GM10248 (cell line): ENCODE results near the gene PPP1R10.

Source experiments
- CTCF ChIA-PET: fragments of 300-600 bp; sonication (Branson Sonifier 250); formaldehyde crosslinking; extraction: SDS; loops from one replicate; lab custom pipeline; 2021; ENCODE audit warnings: antibody characterized with exemption; lab: Yijun Ruan, JAX
- POLR2A ChIA-PET: fragments of 350-650 bp; sonication (Branson Sonifier 250); formaldehyde crosslinking; extraction: SDS; loops from one replicate; lab custom pipeline; 2020; ENCODE audit warnings: antibody characterized with exemption; lab: Yijun Ruan, JAX
- DNase-seq: peaks from one replicate; pipeline ENCODE4 v3.0.0; 2012; ENCODE audit errors: extremely low spot score
- TF ChIP-seq, protein P1 (sequence below): IDR thresholded peaks from 2 replicates; pipeline ENCODE4 v1.5.1; 2012; ENCODE audit warnings: mild to moderate bottlenecking, low read depth; ENCODE audit errors: extremely low read depth, missing control alignments, control extremely low read depth

PPP1R10 gene

DNA sequence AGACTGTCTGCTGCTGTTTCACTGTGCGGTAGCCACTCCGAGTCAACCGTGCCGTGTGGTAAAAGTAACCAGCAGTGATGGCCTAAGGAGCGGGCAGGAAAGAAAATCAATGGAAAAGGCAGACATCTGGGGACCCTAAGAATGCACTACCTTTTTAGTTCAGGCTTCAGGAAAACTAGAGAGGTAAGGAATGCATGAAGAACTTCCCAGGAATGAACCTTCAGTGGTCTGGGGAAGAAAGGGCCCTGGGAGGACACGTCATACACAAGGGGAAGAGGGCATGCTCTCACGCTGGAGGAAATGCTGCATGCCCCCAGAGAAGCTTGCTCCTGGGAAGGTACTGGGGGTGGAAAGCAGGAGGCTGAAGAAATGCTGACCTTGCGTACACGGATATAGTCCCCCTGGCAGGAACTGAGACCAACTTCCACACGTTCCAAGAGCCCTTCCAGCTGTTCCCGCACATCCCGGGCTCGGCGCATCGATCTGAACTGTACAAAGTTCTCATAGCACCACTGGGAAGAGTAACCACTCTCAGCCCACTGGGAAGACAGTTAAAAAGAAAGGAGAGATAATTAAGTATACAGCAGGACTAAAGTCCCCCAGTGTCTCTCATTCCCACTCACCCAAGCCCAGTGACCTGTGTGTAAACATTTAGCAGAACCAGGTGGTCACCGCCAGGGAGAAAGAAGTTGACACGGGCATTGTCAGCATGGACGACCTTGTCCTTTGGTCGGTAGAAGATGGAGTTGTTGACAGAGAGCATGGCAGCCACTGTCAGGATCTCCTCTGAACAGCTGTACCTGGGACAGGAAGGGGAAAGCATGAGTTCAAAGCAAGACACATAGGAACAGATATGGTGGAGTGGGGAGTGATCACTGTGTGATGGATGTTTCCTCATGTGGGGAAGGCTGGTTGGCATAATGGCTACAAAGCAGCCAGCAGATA is 38.0 kb upstream of the PPP1R10 start:
- ChIA-PET CTCF (interaction anchor here (1.0 to 4.5 kb wide), 4 partner anchors 17 to 102 kb away, joined by 3 to 15 read pairs (median 3); partner anchors contain the start of gene DHX16), POLR2A (no interaction called here)
- TF ChIP-seq, protein P1, sequence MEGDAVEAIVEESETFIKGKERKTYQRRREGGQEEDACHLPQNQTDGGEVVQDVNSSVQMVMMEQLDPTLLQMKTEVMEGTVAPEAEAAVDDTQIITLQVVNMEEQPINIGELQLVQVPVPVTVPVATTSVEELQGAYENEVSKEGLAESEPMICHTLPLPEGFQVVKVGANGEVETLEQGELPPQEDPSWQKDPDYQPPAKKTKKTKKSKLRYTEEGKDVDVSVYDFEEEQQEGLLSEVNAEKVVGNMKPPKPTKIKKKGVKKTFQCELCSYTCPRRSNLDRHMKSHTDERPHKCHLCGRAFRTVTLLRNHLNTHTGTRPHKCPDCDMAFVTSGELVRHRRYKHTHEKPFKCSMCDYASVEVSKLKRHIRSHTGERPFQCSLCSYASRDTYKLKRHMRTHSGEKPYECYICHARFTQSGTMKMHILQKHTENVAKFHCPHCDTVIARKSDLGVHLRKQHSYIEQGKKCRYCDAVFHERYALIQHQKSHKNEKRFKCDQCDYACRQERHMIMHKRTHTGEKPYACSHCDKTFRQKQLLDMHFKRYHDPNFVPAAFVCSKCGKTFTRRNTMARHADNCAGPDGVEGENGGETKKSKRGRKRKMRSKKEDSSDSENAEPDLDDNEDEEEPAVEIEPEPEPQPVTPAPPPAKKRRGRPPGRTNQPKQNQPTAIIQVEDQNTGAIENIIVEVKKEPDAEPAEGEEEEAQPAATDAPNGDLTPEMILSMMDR, result no peak
- DNase-seq, result no peak

DNA sequence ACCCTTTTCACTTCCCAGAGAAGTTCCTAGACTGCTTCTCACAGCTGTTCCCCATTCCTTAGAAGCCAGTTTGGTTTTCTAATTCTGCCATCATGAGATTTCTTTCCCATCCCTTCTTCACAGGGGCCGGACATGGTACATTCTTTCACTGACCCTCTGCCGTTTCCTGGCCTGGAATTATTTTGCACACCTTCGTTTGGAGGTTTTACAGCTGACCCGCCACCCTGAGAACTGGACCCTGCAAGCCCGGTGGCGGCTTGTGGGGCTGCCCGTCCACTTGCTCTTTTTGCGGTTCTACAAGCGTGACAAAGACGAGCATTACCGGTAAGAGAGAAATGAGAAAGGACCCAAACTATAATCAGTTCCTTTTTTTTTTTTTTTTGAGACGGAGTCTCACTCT is 34.1 kb upstream of the PPP1R10 start:
- TF ChIP-seq, protein P1, result no peak
- POLR2A ChIA-PET, result no interaction called here
- no peak for DNase-seq
- CTCF ChIA-PET, result interaction anchor here (0.9 to 1.2 kb wide), 2 partner anchors 28 to 80 kb away, joined by 4 to 5 read pairs; no protein-coding TSS in a partner anchor

DNA sequence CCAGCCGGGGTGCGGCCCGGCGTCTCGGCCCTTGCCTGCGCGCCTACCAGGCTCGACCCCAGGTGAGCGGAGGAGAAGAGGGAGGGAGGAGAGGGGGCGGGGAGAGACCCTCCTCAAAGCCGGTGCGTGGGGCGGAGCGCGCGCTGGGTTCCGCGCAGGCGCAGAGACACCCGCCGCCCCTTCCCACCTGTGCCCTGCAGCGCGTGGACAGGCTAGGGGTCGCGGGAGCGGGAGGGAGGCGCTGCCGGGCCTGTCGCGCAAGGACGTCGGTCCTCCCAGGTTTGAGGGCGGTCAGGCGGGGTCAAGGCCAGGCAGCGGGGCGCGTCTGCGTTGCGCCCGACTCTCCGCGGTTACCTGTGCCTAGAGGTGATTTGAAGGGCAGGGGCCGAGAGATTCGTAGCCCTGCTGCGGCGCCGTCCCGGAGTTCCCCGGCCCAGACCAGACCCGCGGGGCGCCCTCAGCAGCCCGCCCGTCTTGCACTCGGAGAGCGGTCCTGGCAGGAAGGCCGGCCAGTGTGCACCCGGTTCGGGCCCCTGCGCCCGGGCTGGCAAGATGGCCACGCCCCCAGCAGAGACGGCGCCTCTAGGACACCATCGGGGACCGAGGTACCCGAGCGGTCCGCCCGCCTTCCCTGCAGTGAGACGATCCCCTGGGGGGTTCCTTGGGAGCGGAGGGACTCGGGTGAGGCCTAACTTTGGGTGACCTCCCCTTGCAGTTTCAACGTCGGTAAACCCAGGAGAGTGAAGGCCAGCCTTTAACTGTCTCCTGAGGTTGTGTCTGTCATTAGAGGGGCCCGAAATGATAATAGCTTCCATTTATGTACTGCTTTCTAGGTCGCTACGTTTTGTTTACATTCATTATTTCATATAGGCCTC is 30.4 kb upstream of the PPP1R10 start:
- CTCF ChIA-PET, result interaction anchor here (1.0 to 2.8 kb wide), 6 partner anchors 9 to 83 kb away, joined by 3 to 6 read pairs (median 4); no protein-coding TSS in a partner anchor
- TF ChIP-seq, protein P1, result no peak
- DNase-seq, result peak; percentile 84
- POLR2A ChIA-PET, result no interaction called here

DNA sequence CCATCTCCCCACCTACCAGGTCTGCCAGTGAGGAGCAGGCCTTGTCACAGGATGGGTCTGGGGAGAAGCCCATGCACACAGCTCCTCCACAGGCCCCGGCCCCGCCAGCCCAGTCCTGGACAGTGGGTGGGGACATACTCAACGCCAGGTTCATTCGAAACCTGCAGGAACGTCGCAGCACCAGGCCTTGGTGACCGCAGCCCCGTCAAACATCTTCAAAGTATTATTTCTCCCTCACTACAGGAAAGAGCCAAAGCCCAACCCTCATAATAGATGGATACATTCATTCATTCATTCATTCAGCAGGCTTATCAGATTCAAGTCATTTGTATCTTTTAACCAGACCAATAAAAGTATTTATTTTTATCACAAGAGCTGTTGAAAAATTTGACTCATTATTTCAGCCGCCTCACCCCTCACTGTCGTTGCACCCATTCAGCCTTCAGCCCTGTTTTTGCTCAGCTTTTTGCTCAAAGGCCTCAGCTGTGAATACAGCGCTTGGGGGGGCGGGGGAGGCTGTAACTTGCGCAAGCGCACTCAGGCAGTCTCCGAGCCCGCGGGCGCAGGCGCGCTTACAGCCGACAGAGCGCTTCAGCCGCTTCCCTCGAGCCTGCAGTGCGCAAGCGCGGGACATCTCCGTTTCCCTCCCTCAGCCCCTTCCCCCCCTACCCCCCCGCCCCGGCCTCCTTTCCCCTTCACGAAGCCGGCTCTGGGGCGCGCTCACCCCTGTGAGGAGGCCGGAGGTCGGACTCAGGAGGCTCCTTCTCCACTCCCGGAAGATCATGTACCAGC is 29.6 kb upstream of the PPP1R10 start, which contains the start of gene C6orf136:
C6orf136 (plus strand) TSS at position 684 of the 792 bp plus-strand sequence; CDS start at position 783, 99 bp downstream.
- TF ChIP-seq, protein P1, result no peak
- CTCF ChIA-PET, result interaction anchor here (0.9 to 2.8 kb wide), 7 partner anchors 10 to 84 kb away, joined by 3 to 6 read pairs (median 4); no protein-coding TSS in a partner anchor
- POLR2A ChIA-PET, result interaction anchor here (0.8 to 1.2 kb wide), 2 partner anchors 32 to 46 kb away, joined by 3 to 7 read pairs; no protein-coding TSS in a partner anchor
- peak; percentile 98 for DNase-seq

DNA sequence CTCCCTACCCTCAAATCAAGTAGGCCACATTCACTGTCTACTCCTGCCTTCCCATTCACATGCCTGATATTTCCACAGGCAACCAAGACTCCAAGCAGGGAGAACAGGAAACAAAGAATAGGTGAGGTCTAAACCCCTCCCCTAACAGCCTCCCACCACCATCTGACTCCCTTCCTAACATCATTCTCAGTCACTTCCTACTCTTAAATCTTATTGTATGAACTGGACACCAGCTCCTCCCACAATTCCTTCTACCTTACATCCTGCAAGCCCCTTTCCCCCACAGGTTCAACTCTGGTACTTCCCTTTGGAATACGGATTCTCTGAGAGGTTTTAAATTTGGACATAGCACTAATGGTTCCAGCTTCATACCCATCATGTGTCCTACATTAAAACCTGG is 28.9 kb upstream of the PPP1R10 start:
- POLR2A ChIA-PET, result interaction anchor here (0.8 to 1.2 kb wide), 2 partner anchors 31 to 46 kb away, joined by 3 to 7 read pairs; no protein-coding TSS in a partner anchor
- CTCF ChIA-PET, result interaction anchor here (0.9 to 2.8 kb wide), 7 partner anchors 11 to 85 kb away, joined by 3 to 6 read pairs (median 4); no protein-coding TSS in a partner anchor
- DNase-seq, result no peak
- TF ChIP-seq, protein P1, result no peak
